Endodermal cell (in vitro differentiated cells): ENCODE results near the gene NUAK2. TPM values are rescaled to one million over a fixed set of nuclear protein-coding genes. Genes with fewer than 3 reads are reported as not detected.

Experiments used
- DNase-seq: peaks from one replicate; pipeline ENCODE4 v3.0.0-alpha.2; 2017
- H3K27ac ChIP-seq: 2 replicates; pipeline ENCODE4 v1.5.1; 2013; ENCODE audit warnings: mild to moderate bottlenecking, low read depth, low read length, moderate library complexity
- H3K27me3 ChIP-seq: 2 replicates; pipeline ENCODE4 v1.6.1; 2013; ENCODE audit warnings: mild to moderate bottlenecking, low read length, moderate library complexity; ENCODE audit not compliant: insufficient read depth, control insufficient read depth, poor library complexity, severe bottlenecking
- H3K36me3 ChIP-seq: 2 replicates; pipeline ENCODE4 v1.7.0; 2013; ENCODE audit warnings: mild to moderate bottlenecking, low read length, moderate library complexity; ENCODE audit not compliant: control insufficient read depth, insufficient read depth
- H3K4me1 ChIP-seq: one replicate; pipeline ENCODE4 v1.7.0; 2013; ENCODE audit warnings: low read length; ENCODE audit not compliant: control insufficient read depth, insufficient read depth
- H3K4me3 ChIP-seq: 2 replicates; pipeline ENCODE4 v1.5.1; 2013; ENCODE audit warnings: mild to moderate bottlenecking, low read length, moderate library complexity
- H3K9ac ChIP-seq: 2 replicates; pipeline ENCODE4 v1.6.1; 2013; ENCODE audit warnings: mild to moderate bottlenecking, low read length, moderate library complexity; ENCODE audit not compliant: poor library complexity, severe bottlenecking; ENCODE audit errors: extremely low read depth
- H3K9me3 ChIP-seq: 2 replicates; pipeline ENCODE4 v1.6.1; 2013; ENCODE audit warnings: mild to moderate bottlenecking, low read length, moderate library complexity; ENCODE audit not compliant: control insufficient read depth
- H3K27ac Mint-ChIP-seq: 2 replicates; pipeline ENCODE4 v1.8.0; 2020; ENCODE audit warnings: mixed read lengths
- H3K27me3 Mint-ChIP-seq: 2 replicates; pipeline ENCODE4 v1.8.0; 2021; ENCODE audit warnings: mild to moderate bottlenecking, mixed read lengths; ENCODE audit not compliant: insufficient read depth
- H3K36me3 Mint-ChIP-seq: 2 replicates; pipeline ENCODE4 v1.8.0; 2020; ENCODE audit warnings: low read depth, mixed read lengths
- H3K4me1 Mint-ChIP-seq: 2 replicates; pipeline ENCODE4 v1.8.0; 2020; ENCODE audit warnings: mixed read lengths
- H3K4me3 Mint-ChIP-seq: 2 replicates; pipeline ENCODE4 v1.8.0; 2020; ENCODE audit warnings: mild to moderate bottlenecking, moderate library complexity, mixed read lengths
- H3K9me3 Mint-ChIP-seq: 2 replicates; pipeline ENCODE4 v1.8.0; 2020; ENCODE audit warnings: mild to moderate bottlenecking, mixed read lengths
- CTCF ChIP-seq: fragments of 200-600 bp; sonication (generic); conservative IDR thresholded peaks from 2 replicates; pipeline ENCODE4 v1.5.0; 2021; ENCODE audit warnings: antibody characterized with exemption, mild to moderate bottlenecking
- whole genome bisulfite sequencing, 2 experiments: methylation state at CpG; one replicate each; pipeline versions ENCODE4 v1.1.5 to v1.1.7; 2013; ENCODE audit warnings: missing lambda C conversion rate in 2 of 2, mixed read lengths in 1 of 2; ENCODE audit not compliant: insufficient coverage in 1 of 2, insufficient read length in 1 of 2; 5-methylcytosine and 5-hydroxymethylcytosine counted together
- total RNA-seq, 2 donors: library from RNA; stranded (reverse); fragmentation: NEBNext Ultra II Directional in 1 of 2; extraction: Animal tissue kit (Norgen Biotek cat#: 25700) in 1 of 2; gene quantifications; 2 replicates in 1 of 2; 3 replicates in 1 of 2; pipeline ENCODE4 v1.2.1, GENCODE V29; 2021

The NUAK2 gene
- total RNA-seq, 2 donors from 2014 or later: 13.4 to 19.1 TPM

GRCh38 chr1:205276689-205277065, 44.9 kb downstream of the NUAK2 start:
- H3K9me3 ChIP-seq: no peaks in the 10 kb centered on the region
- Mint-ChIP-seq H3K27me3 (no peaks in the 10 kb centered on the region), H3K4me3 (no peak overlapping the region), H3K4me1 (peaks cover 6% of the 10 kb centered on the region), H3K27ac (no peak overlapping the region), H3K36me3 (no peaks in the 10 kb centered on the region), H3K9me3 (no peaks in the 10 kb centered on the region)
- no peaks in the 10 kb centered on the region for H3K36me3 ChIP-seq
- no peak overlapping the region for H3K27ac ChIP-seq
- no peaks in the 10 kb centered on the region for H3K27me3 ChIP-seq
- no peak for DNase-seq
- no peak for TF ChIP-seq CTCF
- no peak overlapping the region for H3K4me3 ChIP-seq
- H3K9ac ChIP-seq: no peak overlapping the region
- WGBS, 2 experiments: 94 to 100% methylated on average over 4 to 8 of the region's 8 CpGs
- peaks cover 3% of the 10 kb centered on the region for H3K4me1 ChIP-seq

- Mint-ChIP-seq H3K4me3 (no peak overlapping the region), H3K36me3 (no peaks in the 10 kb centered on the region), H3K4me1 (peaks cover 6% of the 10 kb centered on the region), H3K27ac (no peak overlapping the region), H3K27me3 (no peaks in the 10 kb centered on the region), H3K9me3 (no peaks in the 10 kb centered on the region)
- Histone ChIP-seq H3K4me1 (peaks cover 3% of the 10 kb centered on the region), H3K27me3 (no peaks in the 10 kb centered on the region), H3K36me3 (no peaks in the 10 kb centered on the region), H3K27ac (no peak overlapping the region), H3K9me3 (no peaks in the 10 kb centered on the region), H3K9ac (no peak overlapping the region), H3K4me3 (no peak overlapping the region)
- no peak for TF ChIP-seq CTCF
- no peak for DNase-seq
- 96 to 100% methylated on average over 6 to 9 of the region's 9 CpGs for WGBS, 2 experiments
These were observed 45.4 kb downstream of the NUAK2 start for GRCh38 chr1:205275916-205276688.

GRCh38 chr1:205275133-205275532, 46.4 kb downstream of the NUAK2 start:
- TF ChIP-seq CTCF: no peak
- Histone ChIP-seq H3K27ac (no peak overlapping the region), H3K4me3 (no peak overlapping the region), H3K9me3 (no peaks in the 10 kb centered on the region), H3K9ac (no peak overlapping the region), H3K4me1 (peaks cover 3% of the 10 kb centered on the region), H3K27me3 (no peaks in the 10 kb centered on the region), H3K36me3 (no peaks in the 10 kb centered on the region)
- no peaks in the 10 kb centered on the region for H3K27me3 Mint-ChIP-seq
- peaks cover 6% of the 10 kb centered on the region for H3K4me1 Mint-ChIP-seq
- WGBS, 2 experiments: 90 to 100% methylated on average over 3 of the region's 3 CpGs
- no peaks in the 10 kb centered on the region for H3K36me3 Mint-ChIP-seq
- no peak for DNase-seq
- no peak overlapping the region for H3K4me3 Mint-ChIP-seq
- H3K9me3 Mint-ChIP-seq: no peaks in the 10 kb centered on the region
- no peak overlapping the region for H3K27ac Mint-ChIP-seq
